GM21723 (cell line): Measurements from ENCODE around the gene FAM168A.
"Not testable (repeated sequence)": the region's sequence is repeated elsewhere in the genome, so short reads cannot be mapped to it uniquely, and the experiment has no call there.

ENCODE experiments used
- ATAC-seq: cut with Tn5 transposase; IDR thresholded peaks from one replicate; pipeline ENCODE4 v1.9.1; 2021; ENCODE audit warnings: mild to moderate bottlenecking, moderate library complexity; ENCODE audit not compliant: unreplicated experiment

The FAM168A gene

DNA sequence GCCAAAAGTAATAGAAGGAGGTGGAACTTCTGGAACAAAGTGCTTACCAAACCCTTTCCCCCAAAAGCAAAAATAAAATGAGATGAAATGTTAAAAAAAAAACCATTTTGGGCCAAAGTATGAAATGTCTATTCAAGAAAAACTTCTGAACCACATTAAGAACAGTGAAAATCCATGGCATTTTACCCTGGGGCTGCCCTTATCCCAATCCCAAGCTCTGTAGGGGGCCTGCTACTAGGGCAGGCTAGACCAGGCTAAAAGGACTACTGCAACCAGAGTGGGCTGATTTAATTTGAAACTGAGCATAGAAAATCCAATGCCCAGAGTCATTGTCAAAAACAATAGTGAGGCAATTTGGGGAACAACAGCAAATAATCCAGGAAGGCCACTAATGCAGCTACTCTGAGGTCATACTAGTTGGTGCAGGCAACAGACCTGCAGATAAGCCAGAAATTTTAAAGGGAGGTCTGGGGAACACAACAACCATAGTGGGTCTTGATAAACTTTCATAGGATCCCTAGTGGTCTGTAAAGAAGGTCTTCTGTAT, 122.3 kb downstream of the FAM168A start:
- no peak for ATAC-seq

DNA sequence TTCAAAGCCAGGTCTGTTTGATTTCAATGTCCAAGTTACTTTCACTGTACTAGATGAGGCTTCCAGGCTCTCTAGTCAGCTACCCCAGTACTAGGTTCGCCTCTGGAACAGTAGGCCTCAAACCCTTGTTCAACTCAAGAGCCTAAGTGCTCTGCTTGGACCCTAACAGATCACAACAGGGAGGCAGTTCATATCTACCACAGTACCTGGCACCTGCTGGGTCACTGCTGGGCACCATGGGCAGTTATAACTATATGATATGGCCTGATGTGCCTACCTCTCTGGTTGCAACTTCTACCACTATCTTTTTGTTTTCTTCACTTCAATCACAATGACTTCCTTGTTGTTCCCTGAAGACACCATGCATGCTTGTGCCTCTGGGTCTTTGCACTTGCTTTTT, 124.7 kb downstream of the FAM168A start:
- ATAC-seq = no peak

DNA sequence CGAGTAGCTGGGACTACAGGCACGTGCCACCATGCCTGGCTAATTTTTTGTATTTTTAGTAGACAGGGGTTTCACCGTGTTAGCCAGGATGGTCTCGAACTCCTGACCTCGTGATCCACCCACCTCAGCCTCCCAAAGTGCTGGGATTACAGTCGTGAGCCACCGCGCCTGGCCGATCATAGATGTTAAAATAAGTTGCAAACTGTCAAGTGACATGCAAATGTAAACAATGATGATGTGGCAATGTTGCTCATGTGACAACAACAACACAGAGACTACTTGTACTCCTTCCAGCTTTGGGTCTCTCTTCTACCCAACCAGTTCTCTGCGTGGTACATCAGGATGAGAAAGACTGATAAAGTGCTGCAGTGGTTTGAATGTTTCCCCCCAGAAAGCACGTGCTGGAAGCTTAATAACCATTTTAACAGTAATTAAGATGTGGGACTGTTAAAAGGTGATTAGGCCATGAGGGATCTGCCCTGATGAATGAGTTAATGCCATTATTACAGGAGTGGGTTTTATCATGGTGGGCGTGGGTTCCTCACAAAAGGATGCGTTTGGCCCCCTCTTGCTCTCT, 127.8 kb downstream of the FAM168A start:
- not testable (repeated sequence) for ATAC-seq

DNA sequence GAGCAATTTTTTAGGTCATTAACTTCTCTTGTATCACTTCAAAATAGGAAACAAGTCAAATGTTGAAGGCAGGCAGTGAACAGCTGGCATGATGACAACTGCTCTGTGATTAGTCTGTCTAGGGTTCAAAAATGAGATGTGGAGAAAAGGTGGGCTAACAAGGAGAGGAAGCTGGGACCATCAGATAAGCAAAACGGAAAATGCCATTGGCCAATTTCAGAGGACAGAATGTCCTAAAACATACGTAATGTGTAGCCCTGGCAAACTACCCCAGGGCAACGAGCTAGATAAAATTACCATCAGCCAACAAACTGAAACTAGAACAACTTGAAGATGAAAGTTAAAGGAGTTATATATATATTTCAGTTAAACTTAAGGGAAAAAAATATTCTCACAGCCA, 128.5 kb downstream of the FAM168A start:
- ATAC-seq = no peak

DNA sequence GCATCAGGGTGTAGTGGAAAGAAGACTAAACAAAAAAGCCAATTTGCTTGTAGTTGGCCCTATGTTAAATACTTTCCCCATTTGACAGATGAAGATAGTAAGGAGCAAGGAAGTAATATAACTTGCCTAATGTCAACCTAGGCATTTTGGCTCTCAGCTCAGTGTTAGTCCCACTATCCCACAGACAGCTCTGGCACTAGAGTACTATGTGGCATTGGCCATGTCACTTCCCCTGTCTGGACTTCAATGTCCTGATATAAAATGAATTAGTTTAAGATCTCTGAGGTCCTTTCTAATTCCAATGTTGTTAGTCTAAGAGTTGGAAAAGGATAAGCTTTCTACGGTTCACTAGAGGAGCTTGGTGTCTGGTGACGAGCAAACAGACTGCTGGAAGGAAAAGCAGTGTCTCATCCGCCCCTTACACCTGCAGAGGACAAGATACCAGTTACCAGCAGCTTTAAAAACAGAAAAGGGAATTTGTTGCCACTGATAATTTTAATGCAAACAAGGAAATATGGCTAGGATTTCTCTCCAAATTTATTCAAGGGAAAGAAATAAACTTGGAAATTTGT, 129.2 kb downstream of the FAM168A start:
- ATAC-seq = no peak

DNA sequence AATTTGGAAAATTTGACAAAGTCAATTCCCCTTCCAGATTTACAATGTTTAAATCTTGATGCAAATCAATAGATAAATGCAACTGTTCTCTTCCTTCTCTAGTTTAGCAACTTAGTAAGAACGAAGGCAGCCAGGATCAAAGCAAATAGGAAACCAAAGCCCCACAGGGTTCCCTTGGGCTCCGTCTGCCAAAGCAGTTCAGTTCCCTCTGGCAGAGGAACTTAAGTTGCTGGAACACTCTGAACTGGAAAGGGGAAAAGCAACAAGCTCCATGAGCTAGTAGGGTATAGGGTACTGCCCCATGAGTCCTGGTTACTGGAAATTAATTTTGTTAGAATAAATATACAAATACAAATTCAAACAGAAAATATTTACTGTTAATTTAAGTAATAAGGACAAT, 130.4 kb downstream of the FAM168A start:
- no peak for ATAC-seq

DNA sequence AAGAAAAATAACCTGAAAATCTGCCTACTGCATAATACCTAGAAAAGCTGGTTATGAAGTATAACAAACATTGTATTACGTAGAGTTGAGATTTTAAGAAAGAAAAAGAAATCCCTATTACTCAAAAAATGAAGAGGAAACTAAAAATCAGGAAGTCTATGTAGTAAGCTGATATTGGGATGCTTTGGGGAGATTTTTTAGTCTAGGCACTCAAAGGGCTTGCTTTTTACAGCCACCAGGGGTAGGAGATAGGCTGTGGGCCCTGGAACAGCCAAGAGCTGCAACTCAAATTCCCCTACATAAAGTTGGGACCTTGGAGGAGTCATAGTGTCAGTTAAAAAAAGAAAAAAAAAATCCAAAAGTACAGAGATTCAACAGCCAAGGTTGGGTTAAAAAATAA, 131.3 kb downstream of the FAM168A start:
- no peak for ATAC-seq

DNA sequence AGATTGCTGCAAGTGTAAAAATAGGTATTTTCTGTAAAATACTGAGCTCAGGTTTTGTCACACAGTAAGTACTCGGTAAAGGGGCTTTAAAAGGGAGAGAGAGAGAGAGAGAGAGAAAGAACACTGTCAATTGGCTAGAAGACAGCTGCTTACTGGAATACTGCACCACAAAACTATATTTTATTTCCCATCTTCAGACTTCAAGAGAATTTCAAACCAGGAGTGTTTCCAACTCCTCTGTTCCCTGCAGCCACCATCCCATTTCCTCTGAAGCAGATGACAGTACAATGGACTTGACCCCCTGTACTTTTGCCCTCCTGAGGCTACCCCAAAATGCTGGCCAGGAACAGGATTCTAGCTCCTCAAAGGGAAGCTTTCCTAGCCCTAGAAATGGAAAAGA, 132.0 kb downstream of the FAM168A start:
- no peak for ATAC-seq

DNA sequence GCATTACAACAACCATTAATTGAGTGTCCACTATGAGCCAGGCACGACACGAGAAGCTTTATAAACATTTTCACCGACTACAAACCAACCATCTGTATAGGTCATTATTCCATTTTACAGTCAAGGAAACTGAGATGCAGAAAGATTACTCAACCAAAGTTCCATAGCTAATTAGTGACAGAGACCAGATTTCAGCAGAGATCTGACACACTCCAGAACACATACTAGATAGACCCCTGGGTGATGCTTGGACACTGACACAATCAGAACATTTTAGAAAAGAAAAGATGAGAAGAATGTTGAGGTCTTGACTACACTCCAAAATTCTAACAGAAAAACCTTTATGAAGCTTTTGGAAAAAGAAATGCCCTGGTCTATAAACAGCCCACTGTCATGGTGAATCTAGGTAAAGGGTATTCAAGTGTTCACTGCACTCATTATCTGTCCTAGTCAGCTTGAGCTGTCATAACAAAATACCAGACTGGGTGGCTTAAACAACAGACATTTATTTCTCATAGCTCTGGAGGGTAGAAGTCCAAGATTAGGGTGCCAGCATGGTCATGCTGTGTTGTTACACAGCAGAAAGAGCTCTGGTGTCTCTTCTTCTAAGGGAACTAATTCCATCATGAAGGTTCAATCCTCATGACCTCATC, 132.8 kb downstream of the FAM168A start:
- no peak for ATAC-seq

DNA sequence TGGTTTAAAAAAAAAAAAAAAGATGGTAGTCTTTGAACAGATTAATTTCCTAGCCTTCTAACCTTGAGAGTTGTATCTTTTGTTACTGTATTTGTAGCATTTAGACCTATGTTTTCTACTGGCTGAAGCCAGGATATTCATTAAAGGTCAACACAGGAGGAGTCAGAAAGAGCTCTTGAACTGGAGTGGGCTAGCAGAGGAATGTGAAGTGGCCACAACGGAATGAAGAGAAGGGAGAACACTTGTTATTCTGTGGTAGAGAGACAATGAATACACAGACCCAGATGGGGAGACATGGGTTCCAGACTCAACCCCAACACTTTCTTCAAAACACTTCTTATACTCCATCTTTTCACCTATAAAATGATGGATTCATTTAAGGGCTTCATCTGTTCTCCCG, 133.6 kb downstream of the FAM168A start:
- no peak for ATAC-seq

DNA sequence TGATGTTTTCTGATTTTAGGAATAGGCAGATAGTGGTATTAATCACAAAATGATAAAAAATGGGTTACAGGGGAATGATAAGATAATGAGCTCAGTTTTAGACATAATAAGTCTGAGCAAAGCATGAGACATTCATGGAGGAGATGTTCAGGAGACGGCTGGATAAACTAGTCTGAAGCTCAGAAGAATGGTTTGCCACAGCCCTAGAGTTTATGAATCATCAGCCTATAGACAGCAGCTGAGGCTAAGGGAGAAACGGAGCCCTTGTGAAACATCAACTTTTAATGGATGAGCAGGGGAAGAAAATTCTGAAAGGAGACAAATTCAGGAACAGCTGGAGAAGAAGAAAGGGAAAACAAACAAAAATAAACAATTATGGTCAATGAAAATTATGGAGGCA, 134.6 kb downstream of the FAM168A start:
- ATAC-seq = no peak

DNA sequence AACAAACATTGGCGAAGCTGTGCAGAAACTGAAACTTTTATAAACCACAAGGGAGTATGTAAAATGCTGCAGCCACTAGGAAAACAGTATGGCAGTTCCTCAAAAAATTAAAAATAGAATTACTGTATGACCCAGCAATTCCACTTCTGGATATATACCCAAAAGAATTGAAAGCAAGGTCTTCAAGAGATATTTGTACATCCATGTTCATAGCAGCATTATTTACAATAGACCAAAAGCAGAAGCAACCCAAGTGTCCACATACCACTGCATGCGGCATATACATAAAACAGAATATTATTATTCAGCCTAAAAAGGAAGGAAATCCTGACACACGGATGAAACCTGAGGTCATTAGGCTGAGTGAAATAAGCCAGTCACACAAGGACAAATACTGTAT, 135.9 kb downstream of the FAM168A start:
- no peak for ATAC-seq

DNA sequence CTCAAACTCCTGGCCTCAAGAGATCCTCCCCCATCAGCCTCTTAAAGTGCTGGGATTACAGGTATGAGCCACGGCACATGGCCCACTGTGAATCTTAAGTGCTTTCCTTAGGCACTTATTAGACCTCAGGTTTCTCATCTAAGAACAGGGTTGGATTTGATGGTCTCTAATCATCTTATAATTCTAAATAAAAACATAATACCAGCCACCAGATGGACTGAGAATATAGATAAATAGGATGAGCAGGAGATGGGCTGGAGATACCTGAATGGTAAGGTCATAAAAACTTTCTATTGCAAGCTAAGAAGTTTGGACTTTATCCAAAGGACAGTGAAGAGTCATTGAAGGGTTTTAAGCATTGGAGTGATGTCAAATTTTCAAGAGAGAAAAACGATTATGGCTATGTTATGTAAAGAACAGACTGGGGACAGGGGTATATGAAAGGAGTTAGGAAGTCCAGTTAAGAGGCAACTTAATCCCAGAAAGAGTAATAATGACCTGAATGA, 136.5 kb downstream of the FAM168A start:
- ATAC-seq = no peak

DNA sequence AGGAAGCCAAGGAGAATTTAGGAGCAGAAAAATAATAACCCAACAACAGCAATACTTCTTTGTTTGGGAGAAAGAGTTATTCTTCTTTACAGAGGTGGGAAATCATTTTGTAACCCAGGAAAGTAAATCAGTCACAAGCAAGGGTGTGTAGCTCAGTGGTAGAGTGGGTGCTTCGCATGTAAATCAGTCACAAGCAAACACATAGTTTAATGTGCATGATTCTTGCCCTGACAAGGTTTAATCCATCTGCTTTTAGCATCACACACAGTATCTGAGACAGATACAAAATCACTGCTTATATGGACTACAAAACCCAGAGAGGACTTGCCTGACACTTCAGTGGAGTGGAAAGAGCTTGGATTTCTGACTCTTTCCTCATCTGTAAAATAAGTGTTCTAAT, 139.7 kb downstream of the FAM168A start:
- no peak for ATAC-seq

DNA sequence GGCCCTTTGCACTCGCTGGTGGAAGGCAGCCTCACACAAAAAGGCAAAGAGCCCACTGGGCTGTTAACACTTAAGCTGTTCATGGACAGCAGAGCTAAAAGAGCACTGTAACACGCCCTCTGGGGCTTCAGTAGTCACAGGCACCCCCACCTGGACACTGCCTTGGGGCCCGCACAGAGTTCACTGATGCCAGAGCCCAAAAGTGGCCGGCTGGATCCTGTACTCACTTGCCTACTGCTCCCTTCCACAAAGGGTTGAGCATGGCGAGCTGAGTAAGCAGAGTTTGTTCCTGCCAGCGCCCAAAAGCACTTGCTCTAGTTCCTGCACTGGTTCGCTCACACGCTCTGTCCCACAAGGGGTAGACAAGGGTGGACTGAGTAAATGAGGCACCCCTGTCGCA, 142.9 kb downstream of the FAM168A start:
- ATAC-seq = no peak

DNA sequence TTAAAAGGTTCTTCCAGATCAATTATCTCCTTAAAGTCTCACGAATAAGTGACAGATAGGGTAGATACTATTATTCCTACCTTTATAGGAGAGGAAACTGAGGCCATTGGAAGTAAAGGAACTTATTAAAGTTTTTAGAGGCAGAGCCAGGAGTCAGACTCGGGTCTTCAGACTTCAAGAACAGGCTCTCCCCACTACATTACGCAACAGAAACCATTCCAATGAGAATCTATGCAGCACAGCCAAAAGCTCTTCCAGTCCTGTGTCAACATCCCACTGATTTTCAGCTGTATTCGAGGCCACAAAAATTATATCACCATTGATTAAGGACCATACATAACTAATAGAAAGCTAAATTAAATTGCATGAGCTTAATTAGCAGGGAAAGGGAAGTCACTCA, 144.3 kb downstream of the FAM168A start:
- no peak for ATAC-seq

DNA sequence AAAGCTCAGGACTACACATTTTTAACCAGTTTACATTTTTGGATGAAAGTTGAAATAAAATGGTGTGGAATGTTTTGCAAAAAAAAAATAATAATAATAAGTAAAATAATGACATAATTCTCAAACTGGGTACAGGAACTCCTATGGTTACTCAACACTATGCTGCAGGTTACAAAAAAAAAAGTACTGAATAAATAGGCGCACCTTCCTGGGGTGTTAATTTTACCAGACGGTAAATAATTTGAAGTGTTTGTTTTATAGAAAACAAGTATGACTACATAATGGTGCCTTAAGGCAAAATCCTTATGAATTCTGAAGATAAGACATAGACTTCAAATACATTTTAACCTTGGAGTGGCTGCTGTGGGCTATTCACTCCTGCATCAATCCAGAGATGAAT, 145.2 kb downstream of the FAM168A start:
- ATAC-seq = no peak

DNA sequence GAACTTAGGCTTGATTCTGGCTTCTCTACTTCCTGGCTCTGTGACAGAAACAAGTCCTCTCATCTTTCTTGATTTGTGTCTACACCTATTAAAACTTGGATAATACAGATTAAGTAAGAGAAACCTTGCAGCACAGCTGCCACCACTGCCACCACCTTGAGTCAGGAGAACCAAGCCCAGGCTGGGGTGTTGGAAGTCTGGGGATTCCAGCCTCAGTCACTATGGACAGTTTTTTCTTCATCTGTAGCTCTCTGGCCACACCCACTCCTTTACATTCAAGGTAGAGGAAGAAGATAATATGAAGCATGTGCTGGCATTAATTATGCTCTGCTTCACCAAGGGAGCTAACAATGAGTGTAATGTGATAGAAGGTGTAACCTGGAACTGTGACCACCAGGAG, 146.0 kb downstream of the FAM168A start:
- no peak for ATAC-seq

DNA sequence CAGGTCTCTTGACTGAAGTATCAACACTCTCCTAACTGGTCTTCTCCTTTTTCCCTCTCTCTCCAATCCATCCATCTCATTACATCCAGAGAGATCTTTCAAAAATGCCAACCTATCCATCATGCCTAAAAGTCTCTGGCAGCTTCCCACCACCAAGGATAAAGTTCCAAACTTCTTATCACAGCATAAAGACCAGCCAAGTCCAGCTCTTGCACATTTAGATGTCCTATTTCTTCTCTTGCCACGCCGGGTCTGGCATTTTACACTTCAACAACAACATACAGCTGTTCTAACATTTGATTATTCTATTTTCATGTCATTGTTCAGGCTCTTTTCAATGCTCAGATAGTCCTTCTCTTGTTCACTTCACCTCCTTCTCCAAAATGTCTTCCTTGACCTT, 151.1 kb downstream of the FAM168A start:
- no peak for ATAC-seq

DNA sequence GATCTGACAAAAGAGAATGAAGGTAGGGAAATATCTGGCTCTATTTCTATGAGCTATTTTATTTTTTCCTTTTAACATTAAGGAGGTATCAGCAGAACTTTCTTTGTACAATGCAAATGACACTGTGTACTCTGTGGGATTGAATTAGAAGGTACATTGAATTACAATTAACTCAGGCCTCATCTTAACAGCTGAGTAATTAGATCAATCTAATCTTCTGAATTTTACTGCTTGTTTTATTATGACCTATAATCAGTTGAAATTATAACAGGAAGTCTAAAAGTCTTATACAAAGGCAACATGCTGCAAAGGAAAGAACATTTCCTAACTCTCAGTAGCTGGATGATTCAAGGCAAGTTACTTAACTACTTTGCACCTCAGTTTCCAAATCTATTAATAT, 151.9 kb downstream of the FAM168A start:
- no peak for ATAC-seq

DNA sequence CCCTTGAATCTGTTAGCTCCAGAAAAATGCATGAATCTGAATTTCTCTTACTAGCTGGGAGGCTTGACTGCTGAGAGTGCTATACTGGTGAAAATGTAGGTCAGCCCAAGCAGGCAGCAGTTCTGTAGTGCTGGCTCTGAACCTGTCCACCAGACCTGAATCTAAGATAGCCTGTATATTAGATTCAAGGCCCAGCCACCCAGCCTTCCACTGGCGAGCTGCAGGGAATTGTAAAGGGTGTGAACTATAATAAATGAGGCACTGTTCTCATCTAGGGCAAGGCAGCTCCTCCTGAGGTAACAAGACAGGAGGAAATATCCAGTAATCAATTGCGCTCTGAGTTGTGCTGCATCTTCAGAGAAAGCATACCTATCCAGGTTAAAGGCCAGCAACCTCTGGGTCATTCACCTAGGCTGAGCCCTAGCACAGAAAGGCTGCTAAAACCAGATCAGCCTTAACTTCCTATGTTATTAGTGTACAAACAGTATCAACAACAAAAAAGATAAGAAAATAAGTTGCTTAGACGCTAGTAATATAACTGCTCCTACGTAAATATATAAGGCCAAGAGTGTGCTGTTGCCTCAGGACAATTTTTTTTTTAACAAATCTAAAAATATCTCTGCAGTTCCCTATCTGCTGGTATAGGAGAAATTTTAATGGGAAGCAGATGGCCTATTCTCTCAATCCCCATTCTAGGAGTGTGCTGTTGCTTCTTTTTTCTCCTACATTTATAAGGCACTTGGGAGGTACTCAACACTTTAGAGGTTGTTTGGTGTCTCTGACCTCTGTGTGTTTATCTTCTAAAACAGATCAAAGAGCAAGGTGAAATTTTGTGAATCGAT, 158.7 kb downstream of the FAM168A start:
- no peak for ATAC-seq
